ENCODE results near the gene RHCE.
A peak's percentile ranks its signal among the peaks of the same experiment; 100 is the strongest.

RHCE gene

DNA sequence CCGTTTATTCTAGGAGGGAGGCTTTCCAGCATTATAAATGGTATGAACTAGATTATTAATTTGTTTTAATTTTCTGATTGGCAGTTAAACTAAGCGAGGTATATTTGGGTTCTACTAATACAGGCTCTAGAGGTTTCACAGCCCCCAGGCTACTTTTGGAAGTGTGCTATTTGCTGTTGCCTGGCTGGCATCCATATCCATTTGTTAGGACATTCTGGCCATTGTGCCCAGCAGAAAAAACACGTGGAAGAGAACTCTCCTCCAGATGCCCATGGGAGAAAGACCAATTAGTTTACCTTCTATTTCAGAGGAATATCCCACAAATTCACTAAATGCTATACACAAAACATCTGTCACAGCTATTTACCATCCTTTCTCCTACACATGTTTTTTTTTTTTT lies 39.4 kb upstream of the RHCE start:
- no peak for TF ChIP-seq POLR2AphosphoS5 (IDR thresholded peaks at IDR 0.05; ENCODE audit: low read depth)
- TF ChIP-seq SPI1 (IDR thresholded peaks at IDR 0.05; ENCODE audit: borderline replicate concordance, low read depth), result no peak
- TF ChIP-seq, protein P1, sequence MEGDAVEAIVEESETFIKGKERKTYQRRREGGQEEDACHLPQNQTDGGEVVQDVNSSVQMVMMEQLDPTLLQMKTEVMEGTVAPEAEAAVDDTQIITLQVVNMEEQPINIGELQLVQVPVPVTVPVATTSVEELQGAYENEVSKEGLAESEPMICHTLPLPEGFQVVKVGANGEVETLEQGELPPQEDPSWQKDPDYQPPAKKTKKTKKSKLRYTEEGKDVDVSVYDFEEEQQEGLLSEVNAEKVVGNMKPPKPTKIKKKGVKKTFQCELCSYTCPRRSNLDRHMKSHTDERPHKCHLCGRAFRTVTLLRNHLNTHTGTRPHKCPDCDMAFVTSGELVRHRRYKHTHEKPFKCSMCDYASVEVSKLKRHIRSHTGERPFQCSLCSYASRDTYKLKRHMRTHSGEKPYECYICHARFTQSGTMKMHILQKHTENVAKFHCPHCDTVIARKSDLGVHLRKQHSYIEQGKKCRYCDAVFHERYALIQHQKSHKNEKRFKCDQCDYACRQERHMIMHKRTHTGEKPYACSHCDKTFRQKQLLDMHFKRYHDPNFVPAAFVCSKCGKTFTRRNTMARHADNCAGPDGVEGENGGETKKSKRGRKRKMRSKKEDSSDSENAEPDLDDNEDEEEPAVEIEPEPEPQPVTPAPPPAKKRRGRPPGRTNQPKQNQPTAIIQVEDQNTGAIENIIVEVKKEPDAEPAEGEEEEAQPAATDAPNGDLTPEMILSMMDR (IDR thresholded peaks at IDR 0.05; ENCODE audit: insufficient read depth, low read length), result no peak
- TF ChIP-seq, protein P2, sequence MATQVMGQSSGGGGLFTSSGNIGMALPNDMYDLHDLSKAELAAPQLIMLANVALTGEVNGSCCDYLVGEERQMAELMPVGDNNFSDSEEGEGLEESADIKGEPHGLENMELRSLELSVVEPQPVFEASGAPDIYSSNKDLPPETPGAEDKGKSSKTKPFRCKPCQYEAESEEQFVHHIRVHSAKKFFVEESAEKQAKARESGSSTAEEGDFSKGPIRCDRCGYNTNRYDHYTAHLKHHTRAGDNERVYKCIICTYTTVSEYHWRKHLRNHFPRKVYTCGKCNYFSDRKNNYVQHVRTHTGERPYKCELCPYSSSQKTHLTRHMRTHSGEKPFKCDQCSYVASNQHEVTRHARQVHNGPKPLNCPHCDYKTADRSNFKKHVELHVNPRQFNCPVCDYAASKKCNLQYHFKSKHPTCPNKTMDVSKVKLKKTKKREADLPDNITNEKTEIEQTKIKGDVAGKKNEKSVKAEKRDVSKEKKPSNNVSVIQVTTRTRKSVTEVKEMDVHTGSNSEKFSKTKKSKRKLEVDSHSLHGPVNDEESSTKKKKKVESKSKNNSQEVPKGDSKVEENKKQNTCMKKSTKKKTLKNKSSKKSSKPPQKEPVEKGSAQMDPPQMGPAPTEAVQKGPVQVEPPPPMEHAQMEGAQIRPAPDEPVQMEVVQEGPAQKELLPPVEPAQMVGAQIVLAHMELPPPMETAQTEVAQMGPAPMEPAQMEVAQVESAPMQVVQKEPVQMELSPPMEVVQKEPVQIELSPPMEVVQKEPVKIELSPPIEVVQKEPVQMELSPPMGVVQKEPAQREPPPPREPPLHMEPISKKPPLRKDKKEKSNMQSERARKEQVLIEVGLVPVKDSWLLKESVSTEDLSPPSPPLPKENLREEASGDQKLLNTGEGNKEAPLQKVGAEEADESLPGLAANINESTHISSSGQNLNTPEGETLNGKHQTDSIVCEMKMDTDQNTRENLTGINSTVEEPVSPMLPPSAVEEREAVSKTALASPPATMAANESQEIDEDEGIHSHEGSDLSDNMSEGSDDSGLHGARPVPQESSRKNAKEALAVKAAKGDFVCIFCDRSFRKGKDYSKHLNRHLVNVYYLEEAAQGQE (IDR thresholded peaks at IDR 0.05; ENCODE audit: insufficient replicate concordance, low read depth), result no peak
- Histone ChIP-seq H3K4me3 (replicated peaks; ENCODE audit: insufficient read depth, low read length) (no peak overlapping the region), H3K27ac (replicated peaks) (no peak overlapping the region), H3K27me3 (ENCODE audit: insufficient read depth, poor library complexity, severe bottlenecking) (no peaks in the 10 kb centered on the region)
- DNase-seq (ENCODE audit: low read depth in 1 of 2, low spot score in 1 of 2), result no peak

DNA sequence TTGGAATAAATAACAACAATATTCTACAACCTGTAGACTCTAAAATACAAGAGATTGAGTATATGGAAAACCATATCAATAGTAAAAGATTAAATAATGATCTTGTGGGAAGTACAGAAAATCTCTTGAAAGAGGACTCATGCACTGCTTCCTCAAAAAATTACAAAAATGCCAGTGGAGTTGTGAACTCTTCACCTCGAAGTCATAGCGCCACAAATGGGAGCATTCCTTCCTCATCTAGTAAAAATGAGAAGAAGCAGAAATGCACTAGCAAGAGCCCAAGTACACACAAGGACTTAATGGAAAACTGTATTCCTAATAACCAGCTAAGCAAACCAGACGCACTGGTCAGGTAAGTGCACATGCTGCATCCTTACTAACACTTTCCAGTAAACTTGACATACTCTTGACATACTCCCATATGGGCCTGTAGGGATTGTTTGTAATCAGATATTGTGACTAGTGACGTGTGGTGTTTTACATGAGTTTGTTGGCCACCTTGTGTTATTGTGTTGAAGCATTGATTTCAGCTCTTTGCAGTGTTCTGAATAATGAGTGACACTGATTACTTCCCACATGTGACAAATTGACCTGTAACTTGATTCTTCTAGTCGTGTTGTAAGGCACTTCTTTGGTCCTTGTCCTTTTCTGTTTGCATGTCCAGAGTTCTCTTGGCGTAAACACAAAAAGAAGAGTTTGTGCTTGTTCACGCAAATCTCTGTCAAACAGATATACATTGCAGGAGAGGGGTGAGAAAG lies 38.1 kb upstream of the RHCE start:
- peak in 1 of 2 experiments; percentile 61 for DNase-seq (ENCODE audit: low read depth in 1 of 2, low spot score in 1 of 2)

DNA sequence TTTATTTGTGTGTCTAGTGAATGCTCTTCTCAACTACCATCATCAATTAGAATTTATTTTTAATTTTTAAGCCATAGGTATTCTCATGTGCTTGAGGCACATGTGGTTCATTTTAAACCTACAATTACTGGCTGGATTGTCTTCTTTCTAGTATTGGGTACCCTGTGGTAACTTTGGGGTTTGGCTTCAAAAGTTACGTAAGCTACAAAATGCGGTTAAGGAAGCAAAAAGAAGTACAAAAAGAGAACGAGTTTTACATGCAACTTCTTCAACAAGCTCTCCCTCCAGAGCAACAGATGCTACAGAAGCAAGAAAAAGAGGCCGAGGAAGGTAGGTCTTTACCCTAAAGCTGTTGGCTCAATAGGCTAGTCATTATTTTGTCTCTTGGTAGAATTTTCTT lies 35.9 kb upstream of the RHCE start:
- peak; percentile 66 to 79 for DNase-seq (ENCODE audit: low read depth in 1 of 2, low spot score in 1 of 2)
- TF ChIP-seq, protein P2 (IDR thresholded peaks at IDR 0.05; ENCODE audit: insufficient replicate concordance, low read depth), result no peak
- TF ChIP-seq, protein P1 (IDR thresholded peaks at IDR 0.05; ENCODE audit: insufficient read depth, low read length), result no peak
- TF ChIP-seq SPI1 (IDR thresholded peaks at IDR 0.05; ENCODE audit: borderline replicate concordance, low read depth), result no peak
- no peak for TF ChIP-seq GABPA (IDR thresholded peaks at IDR 0.05; ENCODE audit: low read depth)
- no peak for TF ChIP-seq POLR2AphosphoS5 (IDR thresholded peaks at IDR 0.05; ENCODE audit: low read depth)

More for the DNA sequence above, 38.1 kb upstream of the RHCE start:
- Histone ChIP-seq H3K4me3 (replicated peaks; ENCODE audit: insufficient read depth, low read length) (no peak overlapping the region), H3K27me3 (ENCODE audit: insufficient read depth, poor library complexity, severe bottlenecking) (no peaks in the 10 kb centered on the region), H3K27ac (replicated peaks) (no peak overlapping the region)
- TF ChIP-seq GABPA (IDR thresholded peaks at IDR 0.05; ENCODE audit: low read depth) (no peak), SPI1 (IDR thresholded peaks at IDR 0.05; ENCODE audit: borderline replicate concordance, low read depth) (no peak), POLR2AphosphoS5 (IDR thresholded peaks at IDR 0.05; ENCODE audit: low read depth) (no peak)
- TF ChIP-seq, protein P1 (IDR thresholded peaks at IDR 0.05; ENCODE audit: insufficient read depth, low read length), result no peak
- TF ChIP-seq, protein P2 (IDR thresholded peaks at IDR 0.05; ENCODE audit: insufficient replicate concordance, low read depth), result no peak

More for the DNA sequence above, 35.9 kb upstream of the RHCE start:
- Histone ChIP-seq H3K27ac (replicated peaks) (peak overlapping the region; percentile 45), H3K27me3 (ENCODE audit: insufficient read depth, poor library complexity, severe bottlenecking) (no peaks in the 10 kb centered on the region), H3K4me3 (replicated peaks; ENCODE audit: insufficient read depth, low read length) (no peak overlapping the region)
